Measurements from ENCODE around the gene CENPVL1. TPM values are rescaled to one million over a fixed set of nuclear protein-coding genes. Genes with fewer than 3 reads are reported as not detected.
"Not testable (repeated sequence)": the region's sequence is repeated elsewhere in the genome, so short reads cannot be mapped to it uniquely, and the experiment has no call there.

The CENPVL1 gene
- total RNA-seq, result not detected

GRCh38 chrX:51710277-51711164 is at the start of gene CENPVL1:
Gene CENPVL1 (plus strand): TSS chrX:51710512. CDS start chrX:51710512, 0 bp downstream.
- not testable (repeated sequence) for ATAC-seq

GRCh38 chrX:51665981-51666380 is 44.3 kb upstream of the CENPVL1 start:
- ATAC-seq, result no peak
- DNase-seq (ENCODE audit: low spot score), result no peak

More at GRCh38 chrX:51710277-51711164, at the start of gene CENPVL1:
- DNase-seq (ENCODE audit: low spot score), result not testable (repeated sequence)

DNA sequence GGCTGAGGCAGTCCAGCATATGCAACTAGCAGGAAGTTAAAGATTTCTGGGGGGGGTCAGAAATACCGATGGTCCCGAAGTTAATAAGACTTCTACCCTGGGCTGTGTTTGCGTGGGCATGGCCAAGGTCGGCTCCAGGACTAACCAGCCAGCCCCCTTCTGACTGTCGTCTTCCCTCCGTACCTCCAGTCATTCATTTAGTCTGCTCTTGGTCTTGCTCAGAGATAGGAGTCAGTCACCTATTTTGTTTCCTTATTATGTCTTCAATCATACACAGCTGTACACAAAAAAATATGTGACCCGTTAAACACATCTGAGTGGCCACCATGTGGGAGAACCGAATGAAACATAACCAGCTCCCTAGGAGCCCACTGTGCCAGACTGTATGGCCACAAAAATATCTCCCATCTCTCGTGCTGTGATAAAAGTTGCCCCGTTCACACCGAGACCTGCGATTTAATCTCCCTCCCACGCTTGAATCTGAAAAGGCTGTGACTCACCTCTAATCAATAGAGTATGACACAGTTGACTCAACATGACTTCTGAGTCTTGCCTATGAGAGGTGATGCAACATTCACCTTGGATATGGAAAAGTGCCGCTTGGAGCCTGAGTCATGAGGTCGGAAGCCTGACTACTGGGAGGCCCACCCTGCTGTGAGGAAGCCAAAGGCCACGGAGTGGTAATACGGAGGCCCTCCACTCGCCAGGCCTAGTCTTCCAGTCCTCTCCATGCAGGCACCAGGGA is 30.5 kb upstream of the CENPVL1 start:
- ATAC-seq; DNase-seq (ENCODE audit: low spot score): not testable (repeated sequence)

DNA sequence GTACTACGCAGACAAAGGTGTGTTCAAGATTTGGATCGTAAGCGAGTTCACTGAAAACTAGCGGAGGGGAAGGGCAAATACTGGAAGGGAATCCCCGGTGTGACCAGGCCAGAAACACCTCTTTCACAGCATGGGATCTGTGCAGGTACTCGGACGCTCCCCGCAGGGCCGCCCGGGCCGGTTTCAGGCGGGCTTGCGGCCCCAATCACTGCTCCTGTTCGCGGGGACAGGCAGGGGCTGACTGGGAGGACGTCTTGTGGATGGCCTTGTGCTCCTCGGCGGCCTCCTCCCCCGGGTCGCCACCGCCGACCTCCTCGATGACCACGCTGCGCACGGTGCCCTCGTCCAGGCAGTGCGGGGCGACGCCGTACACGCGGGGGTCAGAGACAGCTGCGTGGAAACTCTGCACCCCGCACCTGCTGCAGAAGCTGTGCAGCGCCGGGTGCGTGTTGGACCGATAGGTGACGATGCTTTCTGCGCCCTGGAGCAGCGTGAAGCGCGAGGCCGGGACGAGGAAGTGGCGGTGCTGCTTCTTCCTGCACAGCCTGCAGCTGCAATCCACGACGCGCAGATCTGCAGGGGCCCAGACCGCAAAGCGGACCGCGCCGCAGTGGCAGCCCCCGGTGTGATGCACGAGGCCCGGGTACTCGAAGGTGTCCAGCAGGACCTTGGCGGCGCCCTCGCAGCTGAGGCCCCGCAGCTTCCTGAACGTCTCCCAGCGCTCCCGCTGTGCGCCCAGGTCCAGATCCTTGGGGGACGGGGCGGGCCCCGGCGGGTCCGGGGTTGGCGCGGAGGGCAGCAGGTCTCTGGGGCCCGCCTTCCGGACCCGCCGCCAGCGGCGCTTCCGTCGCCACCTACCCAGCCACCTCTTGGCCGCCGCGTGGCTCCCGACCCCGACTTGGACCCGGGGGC is 28.2 kb upstream of the CENPVL1 start:
- ATAC-seq; DNase-seq (ENCODE audit: low spot score): not testable (repeated sequence)

DNA sequence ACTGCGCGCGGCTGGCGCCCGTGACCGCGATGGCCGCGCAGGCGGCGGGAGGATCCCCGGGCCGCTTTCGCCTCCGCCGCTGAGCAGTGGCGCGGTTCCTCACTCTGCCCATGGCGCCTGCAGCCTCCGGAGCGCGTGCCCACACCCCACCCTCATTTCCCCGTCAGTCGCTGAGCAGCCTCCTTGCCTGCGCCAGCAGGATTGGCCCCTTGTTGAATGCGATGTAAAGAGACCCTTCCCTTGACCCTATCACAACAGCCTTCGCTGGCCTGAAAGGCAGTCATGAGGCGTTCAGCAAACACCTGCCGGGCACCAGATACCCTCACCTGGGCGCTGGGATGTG is 27.6 kb upstream of the CENPVL1 start, which contains the start of gene CENPVL2:
CENPVL2 (minus strand) TSS at position 112 of the 343 bp plus-strand sequence; CDS start at position 112, 0 bp downstream.
- not testable (repeated sequence) for DNase-seq (ENCODE audit: low spot score); ATAC-seq

GRCh38 chrX:51694254-51694653 is 16.1 kb upstream of the CENPVL1 start:
- no peak for DNase-seq (ENCODE audit: low spot score)

GRCh38 chrX:51697397-51697796 is 12.9 kb upstream of the CENPVL1 start:
- no peak for DNase-seq (ENCODE audit: low spot score)
- ATAC-seq, result no peak

More at GRCh38 chrX:51694254-51694653, 16.1 kb upstream of the CENPVL1 start:
- ATAC-seq, result no peak

- not testable (repeated sequence) for DNase-seq (ENCODE audit: low spot score); ATAC-seq
These were observed 2.8 kb downstream of the CENPVL1 start for GRCh38 chrX:51712943-51713647.

GRCh38 chrX:51728202-51728601 is 17.9 kb downstream of the CENPVL1 start:
- ATAC-seq, result no peak
- no peak for DNase-seq (ENCODE audit: low spot score)

DNA sequence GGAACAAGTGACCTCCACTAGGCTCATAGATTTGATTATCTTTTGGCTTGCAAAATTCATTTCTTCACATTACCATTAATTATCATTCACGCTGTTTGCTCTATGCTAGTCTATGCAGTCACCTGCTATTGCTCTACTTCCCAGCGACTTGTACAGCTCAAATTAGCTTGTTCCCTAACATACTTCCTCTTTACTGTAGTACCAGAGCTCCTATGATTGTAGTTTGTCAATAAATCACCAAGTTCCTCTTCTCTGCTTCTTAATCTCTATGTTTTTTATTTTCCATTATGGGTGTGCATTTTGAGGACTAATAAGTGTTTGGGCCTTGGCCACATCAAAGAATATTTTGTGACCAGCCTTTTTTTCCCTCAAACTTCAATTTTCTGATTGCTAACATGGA is 26.8 kb downstream of the CENPVL1 start:
- ATAC-seq (no peak), DNase-seq (ENCODE audit: low spot score) (no peak)

GRCh38 chrX:51742586-51742985 is 32.3 kb downstream of the CENPVL1 start:
- ATAC-seq (no peak), DNase-seq (ENCODE audit: low spot score) (no peak)

DNA sequence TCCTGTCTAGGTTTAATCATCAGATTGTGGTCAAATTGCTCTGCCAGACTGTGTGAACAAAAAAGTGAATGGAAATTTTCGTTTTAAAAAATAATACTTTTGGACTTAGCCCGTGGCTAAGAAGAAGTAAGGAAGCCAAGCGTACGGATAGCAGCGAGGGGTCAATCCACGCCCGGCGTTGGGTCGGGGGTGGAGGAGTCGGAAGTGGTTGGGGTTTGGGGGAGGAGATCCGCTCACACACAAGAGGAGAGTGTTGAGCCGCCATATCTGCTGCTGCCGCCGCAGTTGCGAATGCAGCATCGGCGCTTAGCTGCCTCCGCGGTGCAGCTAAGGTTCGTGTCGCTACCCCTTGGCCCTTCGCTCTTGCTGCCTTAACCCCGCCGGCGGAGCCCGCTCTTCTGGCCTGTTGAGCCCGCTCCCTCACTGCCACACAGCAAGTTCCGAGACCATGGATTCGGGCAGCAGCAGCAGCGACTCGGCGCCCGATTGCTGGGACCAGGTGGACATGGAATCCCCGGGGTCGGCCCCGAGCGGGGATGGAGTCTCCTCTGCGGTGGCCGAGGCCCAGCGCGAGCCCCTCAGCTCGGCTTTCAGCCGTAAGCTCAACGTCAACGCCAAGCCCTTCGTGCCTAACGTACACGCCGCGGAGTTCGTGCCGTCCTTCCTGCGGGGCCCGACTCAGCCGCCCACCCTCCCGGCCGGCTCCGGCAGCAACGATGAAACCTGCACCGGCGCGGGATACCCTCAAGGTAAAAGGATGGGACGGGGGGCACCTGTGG is 33.1 kb downstream of the CENPVL1 start, which contains the start of gene GSPT2:
GSPT2 (plus strand) TSS at position 264 of the 779 bp plus-strand sequence; CDS start at position 449, 185 bp downstream.
- DNase-seq (ENCODE audit: low spot score) (peak; percentile 71), ATAC-seq (peak; percentile 96)

DNA sequence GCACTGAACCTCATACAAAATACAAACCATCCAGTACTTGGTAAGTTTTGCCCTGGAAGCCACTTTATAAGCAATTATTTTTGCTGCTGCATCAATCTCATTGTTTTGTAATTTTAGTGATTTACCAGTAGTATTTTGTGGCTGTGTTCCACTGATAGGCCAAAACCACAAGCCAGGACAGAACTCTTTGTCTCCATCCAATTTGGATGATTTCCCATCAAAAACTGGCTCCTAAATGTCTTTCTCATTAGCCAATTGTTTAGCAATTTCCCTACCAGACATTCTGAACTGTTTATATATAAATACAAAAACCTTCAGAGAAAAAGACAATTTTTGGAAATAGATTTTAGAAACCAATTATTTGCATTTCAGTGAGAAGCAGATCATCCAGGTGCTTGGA is 37.4 kb downstream of the CENPVL1 start:
- DNase-seq (ENCODE audit: low spot score) (no peak), ATAC-seq (no peak)

DNA sequence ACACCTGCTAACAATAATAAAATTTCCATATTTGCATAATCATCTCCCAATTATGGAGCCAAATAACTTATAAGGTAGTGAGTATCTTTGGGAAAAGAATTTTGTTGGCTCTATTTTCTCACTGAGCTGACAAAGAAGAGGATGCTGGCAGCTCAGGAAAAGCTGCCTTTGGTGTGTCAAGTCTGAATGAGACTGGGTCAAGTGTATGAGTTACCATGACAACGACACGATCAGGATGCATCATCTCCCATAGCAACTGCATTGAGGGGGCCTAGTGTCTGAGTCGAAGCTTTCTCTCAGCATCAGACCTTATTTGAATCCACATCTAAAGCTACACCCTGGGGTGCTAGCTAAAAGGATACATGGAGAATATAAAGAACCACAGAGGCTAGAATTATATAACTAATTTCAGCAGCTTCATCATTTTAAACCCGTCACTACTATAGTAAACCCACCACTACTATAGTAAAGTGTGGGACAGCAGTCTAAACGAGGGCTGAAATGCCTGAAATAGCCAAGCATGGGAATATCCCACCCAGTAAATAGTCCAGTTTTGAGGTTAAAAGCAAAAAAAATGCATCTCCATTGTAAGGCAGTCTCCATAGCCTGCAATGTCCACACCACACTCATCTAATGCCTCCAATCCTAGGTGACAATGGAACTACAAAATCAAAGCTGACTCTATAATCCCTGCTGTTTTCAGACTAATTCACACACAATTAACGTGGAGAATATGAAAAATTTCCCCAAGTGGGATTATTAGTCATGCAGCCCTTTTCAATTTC is 48.9 kb downstream of the CENPVL1 start:
- DNase-seq (ENCODE audit: low spot score) (no peak), ATAC-seq (no peak)

- DNase-seq (ENCODE audit: low spot score) (no peak), ATAC-seq (no peak)
These were observed 50.3 kb downstream of the CENPVL1 start for GRCh38 chrX:51760657-51761056.
